Kidney (tissue), 14 donors: Measurements from ENCODE around the gene HSD3B7. TPM values are rescaled to one million over a fixed set of nuclear protein-coding genes. Genes with fewer than 3 reads are reported as not detected.

Source experiments
- DNase-seq, 5 donors: peaks; one replicate each; pipeline ENCODE4 v3.0.0-alpha.2; 2013 to 2020
- FAIRE-seq: peaks from 2 replicates; lab custom pipeline; 2012; peaks lifted over from hg19 to GRCh38; lab: Jason Lieb, UNC
- H3K27ac ChIP-seq, 2 donors: one replicate each; pipeline ENCODE4 v1.7.0; 2013; ENCODE audit warnings: low read depth in 2 of 2, low read length in 2 of 2, inconsistent platforms in 1 of 2
- H3K27me3 ChIP-seq: one replicate; pipeline ENCODE4 v1.7.1; 2013; ENCODE audit warnings: low read length, inconsistent platforms; ENCODE audit not compliant: control insufficient read depth, insufficient read depth
- H3K36me3 ChIP-seq, 3 donors: one replicate each; pipeline versions ENCODE4 v1.7.0 to v1.7.1; 2013; ENCODE audit warnings: low read length in 3 of 3, control low read depth in 1 of 3, inconsistent platforms in 1 of 3; ENCODE audit not compliant: insufficient read depth in 3 of 3, control insufficient read depth in 2 of 3
- H3K4me1 ChIP-seq, 3 donors: one replicate each; pipeline versions ENCODE4 v1.7.0 to v1.7.1; 2013; ENCODE audit warnings: low read length in 3 of 3, inconsistent platforms in 1 of 3, low read depth in 1 of 3; ENCODE audit not compliant: control insufficient read depth in 2 of 3, insufficient read depth in 2 of 3
- H3K4me3 ChIP-seq, 3 donors: one replicate each; pipeline versions ENCODE4 v1.7.0 to v1.8.1; 2013; ENCODE audit warnings: low read length in 3 of 3, control low read depth in 1 of 3, inconsistent platforms in 1 of 3
- H3K9ac ChIP-seq, 3 donors: one replicate each; pipeline versions ENCODE4 v1.7.0 to v1.7.1; 2013; ENCODE audit warnings: low read length in 3 of 3, control low read depth in 1 of 3, inconsistent platforms in 1 of 3
- H3K9me3 ChIP-seq, 3 donors: one replicate each; pipeline versions ENCODE4 v1.7.0 to v1.7.1; 2013; ENCODE audit warnings: low read length in 3 of 3, control low read depth in 1 of 3, inconsistent platforms in 1 of 3; ENCODE audit not compliant: control insufficient read depth in 2 of 3, insufficient read depth in 1 of 3
- CTCF ChIP-seq: IDR thresholded peaks from 3 replicates; pipeline ENCODE4 v1.5.1; 2012; ENCODE audit warnings: mild to moderate bottlenecking, moderate library complexity, borderline replicate concordance; ENCODE audit not compliant: insufficient read depth; ENCODE audit errors: extremely low read depth
- intact Hi-C: fragments of 100-400 bp; cut with DNase I; formaldehyde crosslinking; loops from one replicate; pipeline ENCODE4 v1.11.1; 2022
- polyA plus RNA-seq: library from polyadenylated mRNA; stranded (reverse); fragments of 350-450 nt; fragmentation: Illumina TruSeq; extraction: RNeasy Lipid Tissue Mini Kit (QIAGEN cat#74804); gene quantifications from one replicate; pipeline ENCODE4 v1.2.3, GENCODE V29; 2014; ENCODE audit warnings: low read depth, low replicate concordance; ENCODE audit not compliant: insufficient read depth
- total RNA-seq: library from RNA; stranded (reverse); fragmentation: NEBNext Ultra II Directional; extraction: Animal tissue kit (Norgen Biotek cat#: 25700); gene quantifications from one replicate; pipeline ENCODE4 v1.2.1, GENCODE V29; 2021
- donor health status: control.
- donor health status: control.
- donor health status: control.
- donor health status: control.
- donor health status: control.
- donor health status: DM: yes; HTN: yes; CAD: no.
- donor health status: Normal renal cell carcinoma (clear cell type).

HSD3B7 gene
- total and polyA plus RNA-seq, 2 donors from 2014 or later: 24.4 to 40.5 TPM

- Histone ChIP-seq H3K4me1 (no peaks in the 10 kb centered on the region), H3K9ac (no peak overlapping the region), H3K4me3 (no peak overlapping the region), H3K27me3 (no peaks in the 10 kb centered on the region), H3K36me3 (no peaks in the 10 kb centered on the region), H3K9me3 (no peaks in the 10 kb centered on the region), H3K27ac (no peak overlapping the region)
- no peak for TF ChIP-seq CTCF
- DNase-seq: no peak
- intact Hi-C loops: no loop called here
- FAIRE-seq: no peak
Measured at GRCh38 chr16:31005350-31006085, 20.5 kb downstream of the HSD3B7 start.

GRCh38 chr16:31006086-31006385 is 21.0 kb downstream of the HSD3B7 start:
- no peaks in the 10 kb centered on the region for H3K27me3 ChIP-seq
- no peaks in the 10 kb centered on the region for H3K9me3 ChIP-seq
- H3K27ac ChIP-seq: no peak overlapping the region
- no peak overlapping the region for H3K9ac ChIP-seq
- H3K36me3 ChIP-seq: no peaks in the 10 kb centered on the region
- TF ChIP-seq CTCF: no peak
- no peaks in the 10 kb centered on the region for H3K4me1 ChIP-seq
- intact Hi-C loops: no loop called here
- no peak for FAIRE-seq
- no peak overlapping the region for H3K4me3 ChIP-seq
- no peak for DNase-seq

GRCh38 chr16:31006589-31006988 is 21.6 kb downstream of the HSD3B7 start:
- no peak overlapping the region for H3K9ac ChIP-seq
- no peaks in the 10 kb centered on the region for H3K4me1 ChIP-seq
- FAIRE-seq (no peak), DNase-seq (no peak)
- no peak for TF ChIP-seq CTCF
- no peak overlapping the region for H3K4me3 ChIP-seq
- H3K9me3 ChIP-seq: no peaks in the 10 kb centered on the region
- peaks cover 2% of the 10 kb centered on the region for H3K27me3 ChIP-seq
- H3K36me3 ChIP-seq: no peaks in the 10 kb centered on the region
- no peak overlapping the region for H3K27ac ChIP-seq
- intact Hi-C loops: no loop called here

- Histone ChIP-seq H3K4me3 (no peak overlapping the region), H3K9ac (no peak overlapping the region), H3K9me3 (no peaks in the 10 kb centered on the region), H3K4me1 (no peaks in the 10 kb centered on the region), H3K27ac (no peak overlapping the region), H3K36me3 (no peaks in the 10 kb centered on the region), H3K27me3 (peaks cover 2% of the 10 kb centered on the region)
- TF ChIP-seq CTCF: no peak
- DNase-seq: no peak
- FAIRE-seq: no peak
- intact Hi-C loops: no loop called here
Measured at GRCh38 chr16:31007684-31008083, 22.7 kb downstream of the HSD3B7 start.
